Aorta (tissue), 5 donors: ENCODE results near the gene BGLAP. TPM values are rescaled to one million over a fixed set of nuclear protein-coding genes. Genes with fewer than 3 reads are reported as not detected.
A peak's percentile ranks its signal among the peaks of the same experiment; 100 is the strongest.

ENCODE experiments used
- ATAC-seq: fragments of 200-7000 bp; cut with Tn5 transposase; one replicate; pipeline ENCODE4 v1.9.1; 2022; ENCODE audit warnings: moderate library complexity; ENCODE audit not compliant: low FRiP score
- DNase-seq, 2 donors: peaks; one replicate each; pipeline ENCODE4 v3.0.0-alpha.2; 2020
- H3K27ac ChIP-seq, 2 donors: one replicate each; pipeline ENCODE4 v1.5.1; 2013; ENCODE audit warnings: low read length in 2 of 2, mild to moderate bottlenecking in 2 of 2, moderate library complexity in 2 of 2, control low read depth in 1 of 2, inconsistent platforms in 1 of 2, low read depth in 1 of 2
- H3K27me3 ChIP-seq, 2 donors: one replicate each; pipeline ENCODE4 v1.6.1; 2013; ENCODE audit warnings: control low read depth in 1 of 2, low read length in 1 of 2, mild to moderate bottlenecking in 1 of 2, moderate library complexity in 1 of 2; ENCODE audit not compliant: insufficient read depth in 2 of 2, control insufficient read depth in 1 of 2
- H3K36me3 ChIP-seq, 2 donors: one replicate each; pipeline ENCODE4 v1.6.1; 2013; ENCODE audit warnings: control low read depth in 1 of 2, low read length in 1 of 2, mild to moderate bottlenecking in 1 of 2; ENCODE audit not compliant: insufficient read depth in 2 of 2, control insufficient read depth in 1 of 2
- H3K4me1 ChIP-seq, 2 donors: one replicate each; pipeline ENCODE4 v1.6.1; 2013; ENCODE audit warnings: low read length in 2 of 2, control low read depth in 1 of 2, mild to moderate bottlenecking in 1 of 2, moderate library complexity in 1 of 2; ENCODE audit not compliant: insufficient read depth in 2 of 2, control insufficient read depth in 1 of 2
- H3K4me3 ChIP-seq, 2 donors: one replicate each; pipeline ENCODE4 v1.5.1; 2013; ENCODE audit warnings: low read length in 2 of 2, control low read depth in 1 of 2, mild to moderate bottlenecking in 1 of 2
- H3K9me3 ChIP-seq: one replicate; pipeline ENCODE4 v1.6.1; 2013; ENCODE audit warnings: mild to moderate bottlenecking, low read length; ENCODE audit not compliant: control insufficient read depth
- WGBS, 2 donors: extraction: QIAGEN DNeasy Blood & Tissue Kit; methylation state at CpG; one replicate each; pipeline ENCODE4 v1.1.7; 2013; 5-methylcytosine and 5-hydroxymethylcytosine counted together
- intact Hi-C, 2 donors: fragments of 100-400 bp; cut with DNase I; formaldehyde crosslinking; loops; one replicate each; pipeline versions ENCODE4 v1.14.2 to v1.15.0; 2022
- polyA plus RNA-seq, 2 donors: library from polyadenylated mRNA; stranded (reverse); fragments of 200-250 nt; gene quantifications; one replicate each; pipeline ENCODE4 v1.2.3, GENCODE V29; 2013
- total RNA-seq, 2 donors: library from RNA; stranded (reverse); fragmentation: NEBNext Ultra II Directional; extraction: Animal tissue kit (Norgen Biotek cat#: 25700); gene quantifications; one replicate each; pipeline ENCODE4 v1.2.1, GENCODE V29; 2021
- donor health status: healthy with polysubstance abuse.
- donor health status: Bipolar disorder and iron deficiency.
- donor health status: DM: no; HTN: no; CAD: no.
- donor health status: DM: no; HTN: no; CAD: no.
- donor health status: DM: yes; HTN: yes; CAD: no.

Gene BGLAP
- total and polyA plus RNA-seq, 4 donors, result 1.9 to 2.9 TPM; not detected in 2

DNA sequence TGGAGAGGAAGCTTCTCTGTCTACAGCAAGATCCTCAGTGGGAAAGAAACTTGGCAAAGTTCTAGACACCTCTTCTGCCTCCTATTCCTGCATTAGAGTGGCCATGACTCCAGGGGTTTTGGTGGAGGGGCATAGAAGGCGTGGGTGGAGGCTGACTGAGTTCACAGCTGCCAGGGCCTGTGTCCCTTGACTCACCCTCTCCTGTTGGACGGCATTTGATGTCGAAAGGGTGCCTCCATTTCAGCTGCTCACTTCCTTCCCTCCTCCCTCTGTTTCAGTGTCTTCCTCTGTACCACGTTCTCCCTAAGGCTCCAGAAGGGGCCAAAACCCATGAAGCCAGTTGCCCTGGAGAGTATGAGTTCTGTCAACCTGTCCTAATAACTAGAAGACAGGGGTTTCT, 42.8 kb downstream of the BGLAP start:
- DNase-seq (no peak), ATAC-seq (no peak)
- Histone ChIP-seq H3K27ac (no peak overlapping the region), H3K9me3 (no peaks in the 10 kb centered on the region), H3K27me3 (no peaks in the 10 kb centered on the region), H3K4me3 (no peak overlapping the region), H3K4me1 (peaks cover 0 to 8% of the 10 kb centered on the region in 2 donors), H3K36me3 (no peaks in the 10 kb centered on the region)
- intact Hi-C loops, result no loop called here
- 71 to 80% methylated on average over 4 of the region's 4 CpGs for WGBS, 2 donors

DNA sequence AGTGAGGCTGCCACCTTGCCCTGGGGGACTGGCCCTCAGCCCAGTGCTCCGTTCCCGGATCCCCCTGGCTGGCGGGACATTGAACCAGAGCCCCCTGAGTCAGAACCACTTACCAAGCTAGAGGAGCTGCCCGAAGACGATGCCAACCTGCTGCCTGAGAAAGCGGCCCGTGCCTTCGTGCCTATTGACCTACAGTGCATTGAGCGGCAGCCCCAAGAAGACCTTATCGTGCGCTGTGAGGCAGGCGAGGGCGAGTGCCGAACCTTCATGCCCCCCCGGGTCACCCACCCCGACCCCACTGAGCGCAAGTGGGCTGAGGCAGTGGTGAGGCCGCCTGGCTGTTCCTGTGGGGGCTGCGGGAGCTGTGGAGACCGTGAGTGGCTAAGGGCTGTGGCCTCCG, 43.5 kb downstream of the BGLAP start:
- no peak overlapping the region for H3K4me3 ChIP-seq
- H3K36me3 ChIP-seq, result no peaks in the 10 kb centered on the region
- no peaks in the 10 kb centered on the region for H3K9me3 ChIP-seq
- no peaks in the 10 kb centered on the region for H3K27me3 ChIP-seq
- ATAC-seq (no peak), DNase-seq (no peak)
- 87 to 93% methylated on average over 21 of the region's 21 CpGs for WGBS, 2 donors
- H3K27ac ChIP-seq, result no peak overlapping the region
- intact Hi-C loops, result no loop called here
- H3K4me1 ChIP-seq, result peaks cover 0 to 8% of the 10 kb centered on the region in 2 donors

DNA sequence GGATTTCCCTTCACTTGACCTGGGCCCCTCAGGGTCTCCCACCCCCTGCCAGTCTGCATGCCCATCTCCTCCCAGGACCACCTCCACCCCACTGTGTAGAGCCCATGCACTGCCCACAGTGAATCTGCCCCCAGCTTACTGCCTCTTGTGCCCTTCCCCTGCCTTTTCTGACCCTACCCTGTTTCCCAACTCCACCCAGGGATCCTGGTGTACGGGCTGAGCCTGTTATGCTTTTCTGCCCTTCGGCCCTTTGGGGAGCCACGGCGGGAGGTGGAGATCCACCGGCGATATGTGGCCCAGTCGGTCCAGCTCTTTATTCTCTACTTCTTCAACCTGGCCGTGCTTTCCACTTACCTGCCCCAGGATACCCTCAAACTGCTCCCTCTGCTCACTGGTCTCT, 44.1 kb downstream of the BGLAP start:
- ATAC-seq, result no peak
- DNase-seq, result peak; percentile 18 to 36
- no peak overlapping the region for H3K27ac ChIP-seq
- no peaks in the 10 kb centered on the region for H3K9me3 ChIP-seq
- intact Hi-C loops, result no loop called here
- H3K36me3 ChIP-seq, result no peaks in the 10 kb centered on the region
- H3K4me1 ChIP-seq, result peaks cover 0 to 8% of the 10 kb centered on the region in 2 donors
- 92 to 95% methylated on average over 8 of the region's 8 CpGs for WGBS, 2 donors
- no peak overlapping the region for H3K4me3 ChIP-seq
- H3K27me3 ChIP-seq, result no peaks in the 10 kb centered on the region

DNA sequence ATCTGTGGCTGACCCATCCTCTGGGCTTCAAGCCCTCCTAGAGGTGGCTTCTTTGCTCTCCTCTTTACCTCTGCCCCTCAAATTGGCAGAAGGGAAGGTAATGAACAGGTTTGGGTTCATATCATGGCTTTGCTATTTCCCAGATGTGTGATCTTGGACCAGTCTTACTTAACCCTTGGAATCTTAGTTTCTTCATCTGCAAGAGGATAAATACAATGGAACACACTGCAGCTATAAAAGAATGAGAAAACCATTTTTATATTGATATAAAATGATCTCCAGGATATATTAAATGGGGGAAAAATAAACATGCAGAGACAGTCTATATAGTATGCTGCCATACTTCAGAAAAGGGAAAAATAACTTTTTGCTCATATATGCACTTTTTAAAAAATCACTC, 47.9 kb downstream of the BGLAP start:
- Histone ChIP-seq H3K4me1 (no peaks in the 10 kb centered on the region), H3K36me3 (no peaks in the 10 kb centered on the region), H3K27ac (no peak overlapping the region), H3K4me3 (no peak overlapping the region), H3K27me3 (no peaks in the 10 kb centered on the region), H3K9me3 (no peaks in the 10 kb centered on the region)
- intact Hi-C loops, result no loop called here
- no peak for DNase-seq
- no peak for ATAC-seq

DNA sequence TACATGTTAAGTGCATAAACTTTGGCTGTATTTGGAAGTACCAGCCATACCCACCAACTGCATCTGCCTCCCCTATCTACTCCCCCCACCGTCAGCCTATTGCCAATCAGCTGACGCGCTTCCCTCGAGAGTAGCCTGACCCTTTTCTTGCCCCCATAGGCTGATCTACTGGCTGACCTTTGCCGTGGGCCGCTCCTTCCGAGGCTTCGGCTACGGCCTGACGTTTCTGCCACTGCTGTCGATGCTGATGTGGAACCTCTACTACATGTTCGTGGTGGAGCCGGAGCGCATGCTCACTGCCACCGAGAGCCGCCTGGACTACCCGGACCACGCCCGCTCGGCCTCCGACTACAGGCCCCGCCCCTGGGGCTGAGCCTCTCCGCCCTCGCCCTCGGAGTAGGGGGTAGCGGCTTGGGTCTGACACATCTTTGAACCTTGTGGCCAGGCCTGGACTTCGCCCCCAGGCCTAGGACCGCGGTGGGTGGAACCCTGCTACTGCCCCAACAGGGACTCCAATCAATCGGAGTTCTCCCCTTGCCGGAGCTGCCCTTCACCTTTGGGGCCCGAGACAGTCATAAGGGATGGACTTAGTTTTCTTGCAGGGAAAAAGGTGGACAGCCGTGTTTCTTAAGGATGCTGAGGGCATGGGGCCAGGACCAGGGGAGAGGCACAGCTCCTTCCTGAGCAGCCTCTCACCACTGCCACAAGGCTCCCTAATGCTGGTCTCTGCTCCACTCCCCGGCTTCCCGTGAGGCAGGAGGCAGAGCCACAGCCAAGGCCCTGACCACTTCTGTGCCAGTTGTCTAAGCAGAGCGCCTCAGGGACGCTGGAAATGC, 49.5 kb downstream of the BGLAP start:
- Histone ChIP-seq H3K4me1 (no peaks in the 10 kb centered on the region), H3K27ac (peak overlapping the region; percentile 33 to 77), H3K27me3 (no peaks in the 10 kb centered on the region), H3K9me3 (no peaks in the 10 kb centered on the region), H3K4me3 (peak overlapping the region; percentile 33 to 70), H3K36me3 (no peaks in the 10 kb centered on the region)
- intact Hi-C loops, result no loop called here
- peak; percentile 95 to 98 for DNase-seq
- WGBS, 2 donors, result 3% methylated on average over 37 of the region's 37 CpGs
- peak; percentile 95 for ATAC-seq

Other genes starting within 250 kb of the BGLAP start
- gene SSR2, start 221.2 kb upstream of the BGLAP start, total RNA-seq, result 100 to 1,000 TPM; 151 to 152 TPM
- gene SSR2, start 221.2 kb upstream of the BGLAP start, polyA plus RNA-seq, result 100 to 1,000 TPM; 232 to 245 TPM
- gene UBQLN4, start 188.4 kb upstream of the BGLAP start, total RNA-seq, result 10 to 100 TPM; 23.8 to 25.7 TPM
- gene UBQLN4, start 188.4 kb upstream of the BGLAP start, polyA plus RNA-seq, result 10 to 100 TPM; 14.5 to 16.0 TPM
- 10 to 100 TPM; 31.6 to 41.2 TPM for gene LAMTOR2, start 187.4 kb upstream of the BGLAP start, total RNA-seq
- 100 to 1,000 TPM in 1 of 2 donors, 10 to 100 TPM in 1; 78.3 to 129 TPM for gene LAMTOR2, start 187.4 kb upstream of the BGLAP start, polyA plus RNA-seq
- gene RAB25, start 181.0 kb upstream of the BGLAP start, total RNA-seq, result not detected
- 10 to 100 TPM in 1 of 2 donors, 1 to 10 TPM in 1; 1.5 to 32.4 TPM for gene RAB25, start 181.0 kb upstream of the BGLAP start, polyA plus RNA-seq
- 1 to 10 TPM; 1.2 to 1.6 TPM for gene MEX3A, start 159.7 kb upstream of the BGLAP start, total RNA-seq
- under 1 TPM; 0.03 to 0.13 TPM for gene MEX3A, start 159.7 kb upstream of the BGLAP start, polyA plus RNA-seq
- gene LMNA, start 127.5 kb upstream of the BGLAP start, total RNA-seq, result 1,000 to 10,000 TPM in 1 of 2 donors, 100 to 1,000 TPM in 1; 497 to 1,067 TPM
- 100 to 1,000 TPM in 1 of 2 donors, 10 to 100 TPM in 1; 94.3 to 378 TPM for gene LMNA, start 127.5 kb upstream of the BGLAP start, polyA plus RNA-seq
- gene SEMA4A, start 88.6 kb upstream of the BGLAP start, total RNA-seq, result 10 to 100 TPM in 1 of 2 donors, 1 to 10 TPM in 1; 8.9 to 20.0 TPM
- gene SEMA4A, start 88.6 kb upstream of the BGLAP start, polyA plus RNA-seq, result 1 to 10 TPM; 3.0 to 4.7 TPM
- gene SLC25A44, start 48.1 kb upstream of the BGLAP start, total RNA-seq, result 10 to 100 TPM; 15.7 to 18.6 TPM
- 10 to 100 TPM in 1 of 2 donors, 1 to 10 TPM in 1; 8.6 to 10.2 TPM for gene SLC25A44, start 48.1 kb upstream of the BGLAP start, polyA plus RNA-seq
- 10 to 100 TPM; 31.4 to 38.5 TPM for gene PMF1, start 29.2 kb upstream of the BGLAP start, total RNA-seq
- gene PMF1, start 29.2 kb upstream of the BGLAP start, polyA plus RNA-seq, result 10 to 100 TPM; 29.6 to 65.0 TPM
- 1 to 10 TPM in 1 of 2 donors, under 1 TPM in 1; 0.81 to 2.8 TPM for gene PAQR6, start 5.9 kb downstream of the BGLAP start, total RNA-seq
- 1 to 10 TPM in 1 of 2 donors, not detected in 1; 2.3 TPM for gene PAQR6, start 5.9 kb downstream of the BGLAP start, polyA plus RNA-seq
- gene SMG5, start 40.6 kb downstream of the BGLAP start, total RNA-seq, result 10 to 100 TPM; 47.2 to 58.6 TPM
- gene SMG5, start 40.6 kb downstream of the BGLAP start, polyA plus RNA-seq, result 10 to 100 TPM; 21.9 to 34.7 TPM
- 1 to 10 TPM; 1.2 to 2.6 TPM for gene TMEM79, start 42.1 kb downstream of the BGLAP start, total RNA-seq
- 1 to 10 TPM; 1.4 to 2.1 TPM for gene TMEM79, start 42.1 kb downstream of the BGLAP start, polyA plus RNA-seq
- gene GLMP, start 53.5 kb downstream of the BGLAP start, total RNA-seq, result 10 to 100 TPM; 36.4 to 50.8 TPM
- 10 to 100 TPM; 42.2 to 57.1 TPM for gene GLMP, start 53.5 kb downstream of the BGLAP start, polyA plus RNA-seq
- not detected for gene VHLL, start 57.1 kb downstream of the BGLAP start, total RNA-seq
- gene VHLL, start 57.1 kb downstream of the BGLAP start, polyA plus RNA-seq, result not detected
- gene CCT3, start 96.1 kb downstream of the BGLAP start, total RNA-seq, result 100 to 1,000 TPM; 102 to 112 TPM
- 10 to 100 TPM; 76.0 to 87.0 TPM for gene CCT3, start 96.1 kb downstream of the BGLAP start, polyA plus RNA-seq
- not detected for gene TSACC, start 96.3 kb downstream of the BGLAP start, total RNA-seq
- not detected for gene TSACC, start 96.3 kb downstream of the BGLAP start, polyA plus RNA-seq
- not detected for gene RHBG, start 127.0 kb downstream of the BGLAP start, total RNA-seq
- gene RHBG, start 127.0 kb downstream of the BGLAP start, polyA plus RNA-seq, result not detected